CD4-positive, alpha-beta T cell (primary cell): ENCODE results near the gene PRKACA. TPM values are rescaled to one million over a fixed set of nuclear protein-coding genes. Genes with fewer than 3 reads are reported as not detected.

Experiments used
- ATAC-seq: fragments of 200-7000 bp; cut with Tn5 transposase; one replicate; pipeline ENCODE4 v1.10.0; 2022; ENCODE audit warnings: mild to moderate bottlenecking; ENCODE audit not compliant: poor library complexity
- CTCF ChIA-PET: fragments of 350-600 bp; sonication (Branson Sonifier 250); formaldehyde crosslinking; loops from one replicate; lab custom pipeline; 2021; ENCODE audit warnings: antibody characterized with exemption, inconsistent platforms; lab: Charles Lee
- POLR2A ChIA-PET: fragments of 350-600 bp; sonication (Branson Sonifier 250); formaldehyde crosslinking; loops from one replicate; lab custom pipeline; 2021; ENCODE audit warnings: antibody characterized with exemption, inconsistent platforms; lab: Charles Lee
- DNase-seq, 14 experiments: peaks; one replicate each; pipeline ENCODE4 v3.0.0-alpha.2; 2013 to 2020; ENCODE audit warnings: mixed read lengths in 2 of 14
- H3K27ac ChIP-seq, 2 donors: one replicate each; pipeline versions ENCODE4 v1.5.1 to v1.7.0; 2013; ENCODE audit warnings: low read length in 2 of 2, low read depth in 1 of 2, mild to moderate bottlenecking in 1 of 2
- H3K27me3 ChIP-seq, 2 experiments: 1 replicate in 1 of 2; 2 replicates in 1 of 2; pipeline versions ENCODE4 v1.6.1 to v1.7.0; 2013; ENCODE audit warnings: low read length in 2 of 2, control low read depth in 1 of 2, mild to moderate bottlenecking in 1 of 2, moderate library complexity in 1 of 2; ENCODE audit not compliant: insufficient read depth in 2 of 2, control insufficient read depth in 1 of 2
- H3K36me3 ChIP-seq: one replicate; pipeline ENCODE4 v1.6.1; 2013; ENCODE audit warnings: low read length, control low read depth; ENCODE audit not compliant: insufficient read depth
- H3K4me1 ChIP-seq: one replicate; pipeline ENCODE4 v1.6.1; 2013; ENCODE audit warnings: low read length, control low read depth; ENCODE audit not compliant: insufficient read depth
- H3K4me3 ChIP-seq: one replicate; pipeline ENCODE4 v1.5.1; 2013; ENCODE audit warnings: mild to moderate bottlenecking, low read length, moderate library complexity
- H3K9me3 ChIP-seq, 2 experiments: 1 replicate in 1 of 2; 2 replicates in 1 of 2; pipeline versions ENCODE4 v1.6.1 to v1.7.0; 2013; ENCODE audit warnings: low read length in 2 of 2, mild to moderate bottlenecking in 2 of 2, control low read depth in 1 of 2, moderate library complexity in 1 of 2; ENCODE audit not compliant: control insufficient read depth in 1 of 2, insufficient read depth in 1 of 2
- H3K27ac Mint-ChIP-seq: one replicate; pipeline ENCODE4 v1.8.0; 2020; ENCODE audit warnings: mixed read lengths
- H3K27me3 Mint-ChIP-seq: one replicate; pipeline ENCODE4 v1.8.0; 2021; ENCODE audit warnings: mixed read lengths
- H3K36me3 Mint-ChIP-seq: one replicate; pipeline ENCODE4 v1.8.0; 2021; ENCODE audit warnings: low read depth, mixed read lengths
- H3K4me1 Mint-ChIP-seq: one replicate; pipeline ENCODE4 v1.8.0; 2021; ENCODE audit warnings: low read depth, mixed read lengths
- H3K4me3 Mint-ChIP-seq: one replicate; pipeline ENCODE4 v1.8.0; 2020; ENCODE audit warnings: mild to moderate bottlenecking, mixed read lengths
- H3K9me3 Mint-ChIP-seq: one replicate; pipeline ENCODE4 v1.8.0; 2020; ENCODE audit warnings: mixed read lengths
- intact Hi-C, 2 experiments: fragments of 100-400 bp; cut with DNase I in 1 of 2; cut with micrococcal nuclease in 1 of 2; formaldehyde crosslinking; loops; one replicate each; pipeline versions ENCODE4 v1.15.1 to v1.9.0; 2023 to 2025; cut with DNase I, micrococcal nuclease
- total RNA-seq, 174 experiments: library from RNA in 2 of 174; stranded (reverse) in 2 of 174; gene quantifications; one replicate each; pipeline ENCODE4 v1.2.3 and lab custom pipeline; 2021 to 2026
- TF ChIP-seq, protein P1 (sequence below): fragments of 200-600 bp; IDR thresholded peaks from one replicate; pipeline ENCODE4 v1.8.0; 2022; ENCODE audit warnings: antibody characterized with exemption, mild to moderate bottlenecking

The PRKACA gene
- total RNA-seq, 2 experiments from 2014 or later: 27.4 to 29.8 TPM

DNA sequence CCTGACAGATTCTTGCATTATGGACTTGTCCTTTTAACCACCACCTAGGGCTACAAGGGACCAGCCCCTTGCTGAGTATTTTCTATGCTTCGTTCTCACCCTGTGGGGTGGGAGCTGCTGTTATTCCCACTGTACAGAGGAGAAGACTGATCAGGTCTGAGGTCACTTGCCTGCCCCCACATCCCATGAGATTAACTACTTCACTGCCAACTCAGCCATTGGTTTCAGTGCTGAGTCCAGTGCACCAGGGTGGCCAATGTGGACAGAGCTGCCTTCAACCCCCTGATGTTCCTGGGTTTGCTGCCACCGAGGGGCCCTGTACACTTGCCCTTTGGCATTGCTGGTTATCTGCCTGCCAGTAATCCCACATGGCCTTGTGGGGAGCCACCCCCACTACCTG is 6.9 kb downstream of the PRKACA start:
- Histone ChIP-seq H3K36me3 (peaks cover 13% of the 10 kb centered on the region), H3K27ac (no peak overlapping the region), H3K27me3 (no peaks in the 10 kb centered on the region), H3K9me3 (no peaks in the 10 kb centered on the region), H3K4me1 (peaks cover 47% of the 10 kb centered on the region), H3K4me3 (no peak overlapping the region)
- H3K4me3 Mint-ChIP-seq: no peak overlapping the region
- ChIA-PET POLR2A (no interaction called here), CTCF (interaction anchor here (1.1 kb wide), 1 partner anchor 238 kb away, joined by 3 read pairs; no protein-coding TSS in a partner anchor)
- H3K36me3 Mint-ChIP-seq: peaks cover 4% of the 10 kb centered on the region
- H3K9me3 Mint-ChIP-seq: no peaks in the 10 kb centered on the region
- no peaks in the 10 kb centered on the region for H3K27me3 Mint-ChIP-seq
- DNase-seq (no peak), ATAC-seq (no peak)
- peak overlapping the region; percentile 33 for H3K27ac Mint-ChIP-seq
- peaks cover 40% of the 10 kb centered on the region for H3K4me1 Mint-ChIP-seq
- intact Hi-C loops: no loop called here
- TF ChIP-seq, protein P1, sequence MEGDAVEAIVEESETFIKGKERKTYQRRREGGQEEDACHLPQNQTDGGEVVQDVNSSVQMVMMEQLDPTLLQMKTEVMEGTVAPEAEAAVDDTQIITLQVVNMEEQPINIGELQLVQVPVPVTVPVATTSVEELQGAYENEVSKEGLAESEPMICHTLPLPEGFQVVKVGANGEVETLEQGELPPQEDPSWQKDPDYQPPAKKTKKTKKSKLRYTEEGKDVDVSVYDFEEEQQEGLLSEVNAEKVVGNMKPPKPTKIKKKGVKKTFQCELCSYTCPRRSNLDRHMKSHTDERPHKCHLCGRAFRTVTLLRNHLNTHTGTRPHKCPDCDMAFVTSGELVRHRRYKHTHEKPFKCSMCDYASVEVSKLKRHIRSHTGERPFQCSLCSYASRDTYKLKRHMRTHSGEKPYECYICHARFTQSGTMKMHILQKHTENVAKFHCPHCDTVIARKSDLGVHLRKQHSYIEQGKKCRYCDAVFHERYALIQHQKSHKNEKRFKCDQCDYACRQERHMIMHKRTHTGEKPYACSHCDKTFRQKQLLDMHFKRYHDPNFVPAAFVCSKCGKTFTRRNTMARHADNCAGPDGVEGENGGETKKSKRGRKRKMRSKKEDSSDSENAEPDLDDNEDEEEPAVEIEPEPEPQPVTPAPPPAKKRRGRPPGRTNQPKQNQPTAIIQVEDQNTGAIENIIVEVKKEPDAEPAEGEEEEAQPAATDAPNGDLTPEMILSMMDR: no peak

DNA sequence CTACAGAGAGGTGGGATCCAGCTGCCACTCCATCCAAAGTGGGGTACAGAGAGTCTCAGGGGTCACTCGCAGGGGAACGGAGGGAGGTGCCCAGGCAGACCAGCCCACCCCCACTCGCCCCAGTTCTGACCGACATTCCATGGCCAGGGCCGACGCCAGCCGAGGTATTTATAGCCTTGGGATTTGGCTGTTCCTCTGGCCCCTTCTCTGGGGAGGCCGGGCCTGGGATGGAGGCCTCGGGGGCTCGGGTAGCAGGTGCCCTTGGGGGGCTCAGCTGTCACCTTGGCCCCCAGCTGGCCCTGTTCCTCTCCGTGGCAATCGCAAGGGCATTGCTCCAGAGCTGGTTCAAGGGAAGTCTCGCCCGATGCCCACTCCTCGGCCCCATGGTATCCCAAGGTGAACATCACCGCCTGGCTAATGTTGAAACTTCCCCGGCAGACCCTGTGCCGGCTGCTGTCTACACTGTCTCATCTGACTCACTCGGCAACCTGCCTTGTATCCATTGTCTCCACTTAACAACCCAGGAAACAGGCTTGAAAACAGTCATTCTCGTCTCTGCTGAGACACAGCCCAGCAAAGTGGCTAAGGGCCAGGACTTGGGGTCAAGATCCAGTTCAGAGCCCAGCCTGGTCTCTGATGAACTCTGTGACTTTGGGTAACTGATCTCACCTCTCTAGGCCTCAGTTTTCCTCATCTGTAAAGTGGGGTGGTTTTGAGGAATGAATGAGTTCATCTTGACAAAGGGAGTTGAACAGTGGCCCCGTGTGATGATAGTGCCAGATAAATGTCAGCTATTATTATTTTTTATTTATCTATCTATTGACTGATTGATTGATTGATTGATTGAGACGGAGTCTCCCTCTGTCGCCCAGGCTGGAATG is 9.7 kb downstream of the PRKACA start:
- ATAC-seq (no peak), DNase-seq (no peak)
- no peak overlapping the region for H3K27ac ChIP-seq
- H3K4me1 Mint-ChIP-seq: peaks cover 15% of the 10 kb centered on the region
- no peaks in the 10 kb centered on the region for H3K9me3 Mint-ChIP-seq
- H3K4me3 Mint-ChIP-seq: no peak overlapping the region
- POLR2A ChIA-PET: no interaction called here
- H3K36me3 Mint-ChIP-seq: peaks cover 12% of the 10 kb centered on the region
- intact Hi-C loops: no loop called here
- peaks cover 24% of the 10 kb centered on the region for H3K36me3 ChIP-seq
- H3K27ac Mint-ChIP-seq: no peak overlapping the region
- H3K27me3 ChIP-seq: no peaks in the 10 kb centered on the region
- CTCF ChIA-PET: no interaction called here
- peaks cover 19% of the 10 kb centered on the region for H3K4me1 ChIP-seq
- no peak overlapping the region for H3K4me3 ChIP-seq
- no peaks in the 10 kb centered on the region for H3K27me3 Mint-ChIP-seq
- no peaks in the 10 kb centered on the region for H3K9me3 ChIP-seq
- TF ChIP-seq, protein P1: no peak

- CTCF ChIA-PET: no interaction called here
- TF ChIP-seq, protein P1: no peak
- H3K27ac Mint-ChIP-seq: no peak overlapping the region
- no peak overlapping the region for H3K4me3 Mint-ChIP-seq
- H3K4me3 ChIP-seq: no peak overlapping the region
- ATAC-seq (no peak), DNase-seq (no peak)
- no peaks in the 10 kb centered on the region for H3K9me3 ChIP-seq
- H3K27me3 Mint-ChIP-seq: no peaks in the 10 kb centered on the region
- H3K4me1 ChIP-seq: peaks cover 10% of the 10 kb centered on the region
- H3K36me3 Mint-ChIP-seq: peaks cover 12% of the 10 kb centered on the region
- H3K27ac ChIP-seq: no peak overlapping the region
- H3K4me1 Mint-ChIP-seq: peaks cover 11% of the 10 kb centered on the region
- POLR2A ChIA-PET: no interaction called here
- no peaks in the 10 kb centered on the region for H3K27me3 ChIP-seq
- peaks cover 34% of the 10 kb centered on the region for H3K36me3 ChIP-seq
- no peaks in the 10 kb centered on the region for H3K9me3 Mint-ChIP-seq
- intact Hi-C loops: no loop called here
Measured at GRCh38 chr19:14106840-14107239, 10.7 kb downstream of the PRKACA start.
